Measurements from ENCODE around the gene ATP8A1. TPM values are rescaled to one million over a fixed set of nuclear protein-coding genes. Genes with fewer than 3 reads are reported as not detected.

Gene ATP8A1
- total and polyA plus RNA-seq, 10 donors: 14.4 to 87.0 (median 42.1) TPM

GRCh38 chr4:42492962-42493361 is 163.9 kb downstream of the ATP8A1 start:
- WGBS, 5 donors: 86 to 92% (median 87%) methylated on average over 7 of the region's 7 CpGs
- H3K27ac ChIP-seq: no peak overlapping the region
- no peaks in the 10 kb centered on the region for H3K27me3 ChIP-seq (replicated peaks in 1 of 7)
- no peak for DNase-seq
- no peaks in the 10 kb centered on the region for H3K9me3 ChIP-seq
- intact Hi-C loops (cut with DNase I; ENCODE audit: low total_unique reads): no loop called here
- no peaks in the 10 kb centered on the region for H3K4me1 ChIP-seq
- H3K4me3 ChIP-seq: no peak overlapping the region
- H3K36me3 ChIP-seq: peaks cover 0 to 64% (median 6%) of the 10 kb centered on the region in 6 donors
- no peak for TF ChIP-seq CTCF (IDR thresholded peaks at IDR 0.05 in 8 of 11, conservative IDR thresholded peaks at IDR 0.05 in 3 of 11)

- 78 to 93% (median 90%) methylated on average over 3 of the region's 3 CpGs for WGBS, 5 donors
- intact Hi-C loops (cut with DNase I; ENCODE audit: low total_unique reads): no loop called here
Measured at GRCh38 chr4:42490015-42490414, 166.9 kb downstream of the ATP8A1 start.

GRCh38 chr4:42489095-42489494 is 167.8 kb downstream of the ATP8A1 start:
- peaks cover 0 to 56% (median 5%) of the 10 kb centered on the region in 6 donors for H3K36me3 ChIP-seq
- H3K4me3 ChIP-seq: no peak overlapping the region
- H3K27ac ChIP-seq: no peak overlapping the region
- TF ChIP-seq POLR2A (IDR thresholded peaks at IDR 0.05): no peak
- no peaks in the 10 kb centered on the region for H3K27me3 ChIP-seq (replicated peaks in 1 of 7)
- intact Hi-C loops (cut with DNase I; ENCODE audit: low total_unique reads): no loop called here
- no peaks in the 10 kb centered on the region for H3K4me1 ChIP-seq
- no peaks in the 10 kb centered on the region for H3K9me3 ChIP-seq
- WGBS, 5 donors: 78 to 87% (median 82%) methylated on average over 6 of the region's 6 CpGs
- no peak for DNase-seq

More at GRCh38 chr4:42490015-42490414, 166.9 kb downstream of the ATP8A1 start:
- Histone ChIP-seq H3K27ac (no peak overlapping the region), H3K27me3 (replicated peaks in 1 of 7) (no peaks in the 10 kb centered on the region), H3K36me3 (peaks cover 0 to 54% (median 5%) of the 10 kb centered on the region in 6 donors), H3K4me3 (no peak overlapping the region), H3K9me3 (no peaks in the 10 kb centered on the region), H3K4me1 (no peaks in the 10 kb centered on the region)
- DNase-seq: no peak
- TF ChIP-seq POLR2AphosphoS5 (IDR thresholded peaks at IDR 0.05): no peak
- TF ChIP-seq CTCF (IDR thresholded peaks at IDR 0.05 in 8 of 11, conservative IDR thresholded peaks at IDR 0.05 in 3 of 11): no peak
- TF ChIP-seq POLR2A (IDR thresholded peaks at IDR 0.05): no peak

- no peak for DNase-seq
- TF ChIP-seq POLR2AphosphoS5 (IDR thresholded peaks at IDR 0.05) (no peak), POLR2A (IDR thresholded peaks at IDR 0.05) (no peak), CTCF (IDR thresholded peaks at IDR 0.05 in 8 of 11, conservative IDR thresholded peaks at IDR 0.05 in 3 of 11) (no peak)
- H3K4me3 ChIP-seq: no peak overlapping the region
- H3K36me3 ChIP-seq: peaks cover 0 to 56% (median 5%) of the 10 kb centered on the region in 6 donors
- H3K27me3 ChIP-seq (replicated peaks in 1 of 7): no peaks in the 10 kb centered on the region
- 87 to 97% (median 95%) methylated on average over 3 of the region's 3 CpGs for WGBS, 5 donors
- no peaks in the 10 kb centered on the region for H3K9me3 ChIP-seq
- H3K4me1 ChIP-seq: no peaks in the 10 kb centered on the region
- intact Hi-C loops (cut with DNase I; ENCODE audit: low total_unique reads): no loop called here
- H3K27ac ChIP-seq: no peak overlapping the region
Measured at GRCh38 chr4:42488554-42488953, 168.4 kb downstream of the ATP8A1 start.

GRCh38 chr4:42488114-42488513 is 168.8 kb downstream of the ATP8A1 start:
- H3K27me3 ChIP-seq (replicated peaks in 1 of 7): no peaks in the 10 kb centered on the region
- no peak for DNase-seq
- no peaks in the 10 kb centered on the region for H3K4me1 ChIP-seq
- WGBS, 5 donors: 81 to 96% (median 81%) methylated on average over 2 of the region's 2 CpGs
- TF ChIP-seq POLR2A (IDR thresholded peaks at IDR 0.05) (no peak), CTCF (IDR thresholded peaks at IDR 0.05 in 8 of 11, conservative IDR thresholded peaks at IDR 0.05 in 3 of 11) (no peak), POLR2AphosphoS5 (IDR thresholded peaks at IDR 0.05) (no peak)
- H3K9me3 ChIP-seq: no peaks in the 10 kb centered on the region
- intact Hi-C loops (cut with DNase I; ENCODE audit: low total_unique reads): no loop called here
- H3K4me3 ChIP-seq: no peak overlapping the region
- H3K36me3 ChIP-seq: peaks cover 0 to 56% (median 5%) of the 10 kb centered on the region in 6 donors
- H3K27ac ChIP-seq: no peak overlapping the region
